CD8-positive, alpha-beta memory T cell (primary cell): ENCODE measurements around the gene PLXND1. TPM values are rescaled to one million over a fixed set of nuclear protein-coding genes. Genes with fewer than 3 reads are reported as not detected.

ENCODE experiments used
- CTCF ChIA-PET: fragments of 350-600 bp; sonication (Branson Sonifier 250); formaldehyde crosslinking; loops from one replicate; lab custom pipeline; 2021; ENCODE audit warnings: antibody characterized with exemption; lab: Charles Lee
- POLR2A ChIA-PET: fragments of 350-600 bp; sonication (Branson Sonifier 250); formaldehyde crosslinking; loops from one replicate; lab custom pipeline; 2021; ENCODE audit warnings: antibody characterized with exemption; lab: Charles Lee
- DNase-seq, 5 donors: peaks; one replicate each; pipeline versions ENCODE4 v3.0.0 to v3.0.0-alpha.2; 2020 to 2022; ENCODE audit warnings: mixed read lengths in 1 of 5
- H3K27ac ChIP-seq: one replicate; pipeline ENCODE4 v1.7.0; 2013; ENCODE audit warnings: low read depth, mild to moderate bottlenecking, low read length, moderate library complexity
- H3K27me3 ChIP-seq: 2 replicates; pipeline ENCODE4 v1.7.0; 2013; ENCODE audit warnings: low read length, mild to moderate bottlenecking; ENCODE audit not compliant: insufficient read depth, poor library complexity, severe bottlenecking
- H3K36me3 ChIP-seq: 2 replicates; pipeline ENCODE4 v1.7.0; 2013; ENCODE audit warnings: mild to moderate bottlenecking, low read length, moderate library complexity; ENCODE audit not compliant: insufficient read depth
- H3K4me1 ChIP-seq: 2 replicates; pipeline ENCODE4 v1.7.0; 2013; ENCODE audit warnings: mild to moderate bottlenecking, low read length, moderate library complexity; ENCODE audit not compliant: insufficient read depth
- H3K4me3 ChIP-seq: 2 replicates; pipeline ENCODE4 v1.7.0; 2013; ENCODE audit warnings: mild to moderate bottlenecking, low read length
- H3K9me3 ChIP-seq: 2 replicates; pipeline ENCODE4 v1.7.0; 2013; ENCODE audit warnings: mild to moderate bottlenecking, low read length
- H3K27ac Mint-ChIP-seq, 8 donors: one replicate each; pipeline ENCODE4 v1.8.0; 2020 to 2021; ENCODE audit warnings: mixed read lengths in 8 of 8, mild to moderate bottlenecking in 6 of 8, inconsistent platforms in 3 of 8, moderate library complexity in 3 of 8
- H3K27me3 Mint-ChIP-seq, 2 donors: one replicate each; pipeline ENCODE4 v1.8.0; 2020 to 2021; ENCODE audit warnings: mixed read lengths in 2 of 2, mild to moderate bottlenecking in 1 of 2, moderate library complexity in 1 of 2
- H3K36me3 Mint-ChIP-seq, 3 donors: one replicate each; pipeline ENCODE4 v1.8.0; 2020 to 2021; ENCODE audit warnings: mixed read lengths in 3 of 3, inconsistent platforms in 1 of 3, mild to moderate bottlenecking in 1 of 3
- H3K4me1 Mint-ChIP-seq, 3 donors: one replicate each; pipeline ENCODE4 v1.8.0; 2020 to 2021; ENCODE audit warnings: mixed read lengths in 3 of 3, inconsistent platforms in 1 of 3, mild to moderate bottlenecking in 1 of 3
- H3K4me3 Mint-ChIP-seq, 7 donors: one replicate each; pipeline ENCODE4 v1.8.0; 2020 to 2021; ENCODE audit warnings: mixed read lengths in 7 of 7, mild to moderate bottlenecking in 6 of 7, moderate library complexity in 4 of 7, inconsistent platforms in 2 of 7
- H3K9me3 Mint-ChIP-seq, 5 donors: one replicate each; pipeline ENCODE4 v1.8.0; 2020 to 2022; ENCODE audit warnings: mixed read lengths in 5 of 5, mild to moderate bottlenecking in 3 of 5, moderate library complexity in 2 of 5, inconsistent platforms in 1 of 5
- polyA plus RNA-seq: library from polyadenylated mRNA; unstranded; fragments of 300-500 nt; fragmentation: Illumina TruSeq; gene quantifications from one replicate; pipeline ENCODE4 v1.2.3, GENCODE V29; 2021
- total RNA-seq, 2 experiments: library from RNA; stranded (reverse); gene quantifications; one replicate each; pipeline ENCODE4 v1.2.3, GENCODE V29; 2021

Gene PLXND1
- total and polyA plus RNA-seq, 3 experiments from 2014 or later = 12.1 to 17.3 (median 15.2) TPM

DNA sequence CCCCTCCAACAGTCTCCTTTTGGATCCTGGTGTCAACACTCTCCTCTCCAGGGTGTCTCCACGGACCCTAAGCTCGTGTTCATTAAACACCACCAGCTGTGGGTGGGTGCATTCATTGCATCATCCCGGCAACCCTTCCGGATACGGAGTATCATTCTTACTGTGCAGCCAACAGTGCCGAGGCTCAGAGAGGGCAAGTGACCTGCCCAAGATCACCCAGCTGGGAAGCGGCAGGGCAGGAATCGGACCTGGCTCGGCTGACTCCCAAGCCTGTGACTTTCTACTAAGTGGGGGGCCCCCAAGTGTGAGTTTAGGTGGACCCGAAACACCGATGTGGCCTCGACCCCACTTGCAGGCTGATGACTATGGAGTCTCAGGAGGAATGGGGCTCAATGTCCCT, 43.1 kb downstream of the PLXND1 start:
- H3K4me1 Mint-ChIP-seq = peaks cover 20 to 26% (median 22%) of the 10 kb centered on the region in 3 donors
- no peak for DNase-seq
- H3K9me3 Mint-ChIP-seq = no peaks in the 10 kb centered on the region
- H3K27ac Mint-ChIP-seq = peak overlapping the region in 2 of 8 donors; percentile 42 to 93
- CTCF ChIA-PET = no interaction called here
- Histone ChIP-seq H3K36me3 (no peaks in the 10 kb centered on the region), H3K4me3 (no peak overlapping the region), H3K27me3 (no peaks in the 10 kb centered on the region), H3K9me3 (no peaks in the 10 kb centered on the region), H3K27ac (no peak overlapping the region), H3K4me1 (peaks cover 21% of the 10 kb centered on the region)
- no peaks in the 10 kb centered on the region for H3K27me3 Mint-ChIP-seq
- peaks cover 2 to 33% (median 5%) of the 10 kb centered on the region in 3 donors for H3K36me3 Mint-ChIP-seq
- POLR2A ChIA-PET = no interaction called here
- no peak overlapping the region for H3K4me3 Mint-ChIP-seq

DNA sequence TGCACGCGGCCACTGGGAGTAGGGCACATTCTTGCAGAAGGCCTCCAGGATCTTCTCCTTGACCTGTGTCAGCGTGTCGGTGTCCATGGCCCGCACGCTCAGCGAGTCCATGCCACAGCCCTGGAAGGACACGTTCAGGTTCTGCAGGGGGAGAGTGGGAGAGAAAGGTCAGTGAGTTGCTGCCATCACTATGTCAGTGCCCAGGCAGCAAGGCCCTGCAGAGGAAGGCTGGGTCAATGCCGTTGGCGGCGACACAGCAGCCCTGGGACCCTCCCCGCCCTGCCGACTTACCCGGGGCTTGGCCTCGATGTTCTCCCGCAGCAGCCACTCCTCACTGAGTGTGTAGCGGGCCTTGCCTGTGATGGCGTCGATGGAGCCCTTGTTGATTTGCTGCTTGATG, 43.7 kb downstream of the PLXND1 start:
- Histone ChIP-seq H3K4me1 (peaks cover 26% of the 10 kb centered on the region), H3K27me3 (no peaks in the 10 kb centered on the region), H3K4me3 (no peak overlapping the region), H3K9me3 (no peaks in the 10 kb centered on the region), H3K36me3 (no peaks in the 10 kb centered on the region), H3K27ac (no peak overlapping the region)
- no peaks in the 10 kb centered on the region for H3K9me3 Mint-ChIP-seq
- DNase-seq = no peak
- peak overlapping the region in 1 of 7 donors; percentile 18 for H3K4me3 Mint-ChIP-seq
- H3K36me3 Mint-ChIP-seq = peaks cover 2 to 35% (median 10%) of the 10 kb centered on the region in 3 donors
- H3K27me3 Mint-ChIP-seq = peaks cover 0 to 1% of the 10 kb centered on the region in 2 donors
- ChIA-PET CTCF (no interaction called here), POLR2A (no interaction called here)
- peak overlapping the region in 1 of 8 donors; percentile 93 for H3K27ac Mint-ChIP-seq
- H3K4me1 Mint-ChIP-seq = peaks cover 20 to 26% (median 22%) of the 10 kb centered on the region in 3 donors

DNA sequence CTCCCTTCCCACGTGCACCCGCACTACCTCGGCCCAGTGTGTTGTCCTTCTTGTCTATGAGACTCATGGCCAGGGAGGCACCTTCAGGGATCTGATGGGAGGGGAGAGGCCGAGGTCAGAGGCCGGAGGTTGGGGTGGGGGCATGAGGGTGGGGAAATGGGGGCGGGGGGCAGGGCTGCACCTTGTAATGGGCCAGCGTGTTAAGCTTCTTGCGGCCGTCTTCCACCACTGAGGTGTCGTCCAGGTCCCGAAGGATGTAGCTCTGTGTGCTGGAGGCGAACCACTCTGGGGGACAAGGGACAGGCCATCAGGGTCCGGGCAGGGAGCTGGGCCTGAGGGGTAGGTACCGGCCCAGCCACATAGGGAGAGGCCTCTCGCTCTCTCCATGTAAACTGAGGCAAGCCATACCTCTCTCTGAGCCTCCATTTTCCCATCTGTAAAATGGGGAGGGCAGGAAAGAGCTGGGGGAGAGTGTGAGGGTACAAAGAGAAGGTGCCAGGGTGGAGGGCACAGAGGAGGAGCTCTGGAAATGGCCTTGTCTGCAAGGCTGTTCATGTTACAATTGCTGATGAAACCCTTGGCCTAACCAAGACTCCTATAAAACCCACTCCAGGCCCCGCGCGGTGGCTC, 44.7 kb downstream of the PLXND1 start:
- Histone ChIP-seq H3K9me3 (no peaks in the 10 kb centered on the region), H3K27ac (no peak overlapping the region), H3K27me3 (no peaks in the 10 kb centered on the region), H3K4me1 (peaks cover 23% of the 10 kb centered on the region), H3K4me3 (no peak overlapping the region), H3K36me3 (no peaks in the 10 kb centered on the region)
- no peak for DNase-seq
- H3K27ac Mint-ChIP-seq = peak overlapping the region in 3 of 8 donors; percentile 29 to 51 (median 42)
- ChIA-PET POLR2A (no interaction called here), CTCF (interaction anchor here (1.1 kb wide), 1 partner anchor 33 kb away, joined by 3 read pairs; no protein-coding TSS in a partner anchor)
- peaks cover 0 to 2% of the 10 kb centered on the region in 2 donors for H3K27me3 Mint-ChIP-seq
- H3K36me3 Mint-ChIP-seq = peaks cover 2 to 43% (median 13%) of the 10 kb centered on the region in 3 donors
- H3K9me3 Mint-ChIP-seq = no peaks in the 10 kb centered on the region
- H3K4me1 Mint-ChIP-seq = peaks cover 17 to 20% (median 19%) of the 10 kb centered on the region in 3 donors
- no peak overlapping the region for H3K4me3 Mint-ChIP-seq

DNA sequence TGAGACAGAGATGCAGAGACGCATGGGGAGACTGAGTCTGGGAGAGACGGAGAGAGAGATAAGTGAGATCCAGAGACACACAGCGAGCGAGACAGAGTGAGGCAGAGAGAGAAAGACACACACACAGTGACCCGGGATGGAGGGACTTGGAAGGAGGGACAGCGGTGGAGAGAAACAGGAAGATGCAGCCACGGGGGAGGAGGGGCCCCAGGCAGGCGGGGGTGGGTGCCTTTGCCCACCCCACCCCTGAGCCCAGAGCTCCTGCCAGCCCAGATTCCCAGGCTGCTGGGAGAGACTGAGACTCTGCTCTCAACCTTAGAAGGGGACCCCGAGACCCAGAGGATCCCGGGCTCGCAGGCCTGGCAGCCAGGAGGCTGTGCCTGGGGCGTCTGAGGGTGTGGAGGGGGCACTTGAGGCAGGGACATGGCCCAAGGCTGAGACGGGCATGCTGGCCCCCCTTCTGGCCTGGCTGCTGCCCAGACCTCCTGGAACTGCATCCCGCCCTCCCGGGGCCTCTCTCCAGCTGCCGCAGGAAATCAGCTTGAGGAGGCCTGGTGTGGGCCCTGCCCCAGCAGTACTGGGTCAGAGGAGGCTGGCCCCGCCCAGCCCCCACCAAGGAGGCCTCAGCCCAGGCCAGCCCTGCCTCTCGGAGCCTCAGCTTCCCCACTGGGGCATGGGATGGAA, 45.4 kb downstream of the PLXND1 start:
- Histone ChIP-seq H3K36me3 (no peaks in the 10 kb centered on the region), H3K9me3 (no peaks in the 10 kb centered on the region), H3K4me1 (peaks cover 21% of the 10 kb centered on the region), H3K4me3 (no peak overlapping the region), H3K27me3 (no peaks in the 10 kb centered on the region), H3K27ac (no peak overlapping the region)
- peak overlapping the region in 1 of 7 donors; percentile 56 for H3K4me3 Mint-ChIP-seq
- peaks cover 0 to 2% of the 10 kb centered on the region in 2 donors for H3K27me3 Mint-ChIP-seq
- no peaks in the 10 kb centered on the region for H3K9me3 Mint-ChIP-seq
- POLR2A ChIA-PET = no interaction called here
- peak overlapping the region in 5 of 8 donors; percentile 42 to 87 (median 55) for H3K27ac Mint-ChIP-seq
- H3K4me1 Mint-ChIP-seq = peaks cover 15 to 18% (median 17%) of the 10 kb centered on the region in 3 donors
- CTCF ChIA-PET = interaction anchor here (1.1 kb wide), 1 partner anchor 34 kb away, joined by 3 read pairs; no protein-coding TSS in a partner anchor
- H3K36me3 Mint-ChIP-seq = peaks cover 2 to 46% (median 13%) of the 10 kb centered on the region in 3 donors
- no peak for DNase-seq

DNA sequence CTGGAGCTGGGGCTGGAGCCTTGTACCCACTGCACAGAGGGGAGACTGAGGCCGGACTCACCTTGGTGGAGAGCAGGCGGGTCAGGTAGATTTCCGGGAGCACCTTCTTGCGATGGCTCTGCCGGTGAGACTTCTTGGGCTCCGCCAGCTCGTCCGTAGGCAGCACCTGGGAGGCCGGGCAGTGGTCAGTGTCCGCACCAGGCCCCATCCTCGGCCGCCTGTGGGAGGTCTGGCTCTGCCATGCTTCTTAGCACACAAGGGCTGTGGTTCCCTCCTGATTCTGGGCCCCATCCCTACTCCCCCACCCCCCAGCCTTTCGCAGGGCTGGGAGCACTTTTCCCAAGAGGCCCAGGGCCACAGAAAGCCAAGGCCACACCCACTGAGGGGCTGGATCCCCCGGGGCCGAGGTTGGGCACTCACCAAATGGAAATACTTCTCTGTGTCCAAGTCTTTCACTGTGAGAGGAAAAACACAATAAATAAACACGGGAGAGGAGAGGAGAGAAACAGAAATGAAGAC, 46.1 kb downstream of the PLXND1 start:
- Histone ChIP-seq H3K27me3 (no peaks in the 10 kb centered on the region), H3K36me3 (no peaks in the 10 kb centered on the region), H3K27ac (no peak overlapping the region), H3K4me1 (peaks cover 21% of the 10 kb centered on the region), H3K4me3 (no peak overlapping the region), H3K9me3 (no peaks in the 10 kb centered on the region)
- H3K27ac Mint-ChIP-seq = peak overlapping the region in 6 of 8 donors; percentile 1 to 87 (median 54)
- H3K9me3 Mint-ChIP-seq = no peaks in the 10 kb centered on the region
- peak overlapping the region in 1 of 7 donors; percentile 56 for H3K4me3 Mint-ChIP-seq
- H3K36me3 Mint-ChIP-seq = peaks cover 2 to 44% (median 13%) of the 10 kb centered on the region in 3 donors
- ChIA-PET CTCF (no interaction called here), POLR2A (no interaction called here)
- peaks cover 15 to 18% (median 17%) of the 10 kb centered on the region in 3 donors for H3K4me1 Mint-ChIP-seq
- peaks cover 0 to 2% of the 10 kb centered on the region in 2 donors for H3K27me3 Mint-ChIP-seq
- no peak for DNase-seq

DNA sequence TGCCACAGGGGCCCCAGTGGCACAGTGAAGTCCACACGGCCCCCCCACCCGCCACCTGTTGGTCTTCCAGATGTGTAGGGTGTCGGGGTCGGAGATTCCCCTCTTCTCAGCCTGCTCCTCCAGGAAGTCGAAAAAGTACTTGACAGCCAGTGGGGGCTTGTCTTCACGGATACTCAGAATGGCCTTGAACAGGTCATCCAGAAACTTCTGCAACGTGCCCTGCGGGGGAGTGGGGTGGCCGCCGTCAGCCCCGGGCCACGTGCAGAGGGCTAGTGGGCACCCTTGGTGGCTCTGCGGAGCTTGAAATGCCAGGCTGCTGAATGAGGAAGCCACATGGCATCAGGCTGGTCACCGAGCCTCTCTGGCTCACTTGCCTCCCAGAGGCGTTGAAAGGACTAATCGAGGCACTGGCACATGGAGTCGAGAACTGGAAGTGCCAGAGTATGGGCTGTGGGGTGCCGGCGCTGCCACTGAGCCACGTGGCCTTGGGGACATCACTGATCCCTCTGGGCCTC, 46.9 kb downstream of the PLXND1 start:
- H3K9me3 Mint-ChIP-seq = no peaks in the 10 kb centered on the region
- Histone ChIP-seq H3K36me3 (no peaks in the 10 kb centered on the region), H3K27ac (no peak overlapping the region), H3K27me3 (no peaks in the 10 kb centered on the region), H3K4me1 (peaks cover 21% of the 10 kb centered on the region), H3K9me3 (no peaks in the 10 kb centered on the region), H3K4me3 (no peak overlapping the region)
- DNase-seq = no peak
- peaks cover 18 to 21% (median 20%) of the 10 kb centered on the region in 3 donors for H3K4me1 Mint-ChIP-seq
- CTCF ChIA-PET = no interaction called here
- POLR2A ChIA-PET = interaction anchor here (1.4 kb wide), 1 partner anchor 17 kb away, joined by 9 read pairs; no protein-coding TSS in a partner anchor
- peak overlapping the region in 4 of 8 donors; percentile 45 to 72 (median 61) for H3K27ac Mint-ChIP-seq
- peaks cover 2 to 42% (median 13%) of the 10 kb centered on the region in 3 donors for H3K36me3 Mint-ChIP-seq
- peaks cover 0 to 2% of the 10 kb centered on the region in 2 donors for H3K27me3 Mint-ChIP-seq
- H3K4me3 Mint-ChIP-seq = no peak overlapping the region

DNA sequence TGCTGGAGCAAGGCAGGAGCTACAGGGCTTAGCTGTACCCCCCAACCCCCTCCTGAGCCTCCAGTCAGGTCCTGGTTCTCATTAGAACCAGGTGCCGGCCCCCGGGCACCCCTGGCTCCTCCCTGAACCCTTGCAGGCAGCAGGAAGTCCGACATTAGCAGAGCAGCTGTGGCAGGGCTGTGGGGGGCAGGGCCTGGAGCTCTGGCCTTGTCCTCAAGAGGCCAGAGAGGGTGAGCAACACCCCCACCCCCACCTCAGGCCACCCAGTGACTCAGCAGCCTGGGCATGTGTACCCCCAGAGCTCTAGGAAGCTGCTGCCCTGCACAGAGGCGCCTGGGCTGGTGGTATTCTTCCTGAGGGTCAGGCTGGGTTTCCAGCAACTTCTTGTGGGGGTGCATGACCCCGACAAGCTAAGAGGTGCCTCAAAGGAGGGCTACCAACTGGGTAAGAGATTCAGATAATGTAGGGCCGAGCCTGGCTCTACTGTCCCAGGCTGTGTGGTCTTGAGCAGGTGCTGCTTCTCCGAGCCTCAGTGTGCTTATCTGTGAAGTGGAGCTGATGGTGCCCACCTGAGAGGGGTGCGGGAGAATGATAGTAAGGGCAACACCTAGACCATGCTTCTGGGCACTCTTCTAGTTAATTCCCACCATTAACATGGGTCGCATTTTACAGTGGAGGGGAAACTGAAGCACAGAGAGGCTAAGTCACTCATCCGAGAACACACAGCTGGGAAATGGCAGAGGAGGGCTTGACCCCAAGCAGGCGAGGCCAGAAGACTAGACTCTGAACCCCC, 47.5 kb downstream of the PLXND1 start:
- H3K27me3 Mint-ChIP-seq = peaks cover 0 to 2% of the 10 kb centered on the region in 2 donors
- no peaks in the 10 kb centered on the region for H3K9me3 Mint-ChIP-seq
- H3K27ac Mint-ChIP-seq = peak overlapping the region in 7 of 8 donors; percentile 72 to 91 (median 90)
- CTCF ChIA-PET = no interaction called here
- no peaks in the 10 kb centered on the region for H3K27me3 ChIP-seq
- peak overlapping the region in 2 of 7 donors; percentile 46 to 66 for H3K4me3 Mint-ChIP-seq
- H3K4me1 ChIP-seq = peaks cover 21% of the 10 kb centered on the region
- no peak overlapping the region for H3K27ac ChIP-seq
- peaks cover 2 to 41% (median 13%) of the 10 kb centered on the region in 3 donors for H3K36me3 Mint-ChIP-seq
- no peaks in the 10 kb centered on the region for H3K9me3 ChIP-seq
- peaks cover 24 to 27% (median 26%) of the 10 kb centered on the region in 3 donors for H3K4me1 Mint-ChIP-seq
- DNase-seq = no peak
- POLR2A ChIA-PET = interaction anchor here (1.4 kb wide), 1 partner anchor 18 kb away, joined by 9 read pairs; no protein-coding TSS in a partner anchor
- no peak overlapping the region for H3K4me3 ChIP-seq
- no peaks in the 10 kb centered on the region for H3K36me3 ChIP-seq
